AG09309 (cell line): ENCODE results near the gene DPM1.

Experiments used
- DNase-seq: peaks from one replicate; pipeline ENCODE4 v3.0.0-alpha.2; 2010; ENCODE audit warnings: low read depth
- H3K4me3 ChIP-seq: 2 replicates; pipeline ENCODE4 v1.5.1; 2011; ENCODE audit warnings: mild to moderate bottlenecking, low read depth, low read length, moderate library complexity; ENCODE audit not compliant: control insufficient read depth
- CTCF ChIP-seq: IDR thresholded peaks from 2 replicates; pipeline ENCODE4 v1.5.1; 2011; ENCODE audit warnings: mild to moderate bottlenecking, low read depth, low read length, inconsistent platforms; ENCODE audit not compliant: insufficient read depth, control insufficient read depth; ENCODE audit errors: missing control alignments

DPM1 gene

DNA sequence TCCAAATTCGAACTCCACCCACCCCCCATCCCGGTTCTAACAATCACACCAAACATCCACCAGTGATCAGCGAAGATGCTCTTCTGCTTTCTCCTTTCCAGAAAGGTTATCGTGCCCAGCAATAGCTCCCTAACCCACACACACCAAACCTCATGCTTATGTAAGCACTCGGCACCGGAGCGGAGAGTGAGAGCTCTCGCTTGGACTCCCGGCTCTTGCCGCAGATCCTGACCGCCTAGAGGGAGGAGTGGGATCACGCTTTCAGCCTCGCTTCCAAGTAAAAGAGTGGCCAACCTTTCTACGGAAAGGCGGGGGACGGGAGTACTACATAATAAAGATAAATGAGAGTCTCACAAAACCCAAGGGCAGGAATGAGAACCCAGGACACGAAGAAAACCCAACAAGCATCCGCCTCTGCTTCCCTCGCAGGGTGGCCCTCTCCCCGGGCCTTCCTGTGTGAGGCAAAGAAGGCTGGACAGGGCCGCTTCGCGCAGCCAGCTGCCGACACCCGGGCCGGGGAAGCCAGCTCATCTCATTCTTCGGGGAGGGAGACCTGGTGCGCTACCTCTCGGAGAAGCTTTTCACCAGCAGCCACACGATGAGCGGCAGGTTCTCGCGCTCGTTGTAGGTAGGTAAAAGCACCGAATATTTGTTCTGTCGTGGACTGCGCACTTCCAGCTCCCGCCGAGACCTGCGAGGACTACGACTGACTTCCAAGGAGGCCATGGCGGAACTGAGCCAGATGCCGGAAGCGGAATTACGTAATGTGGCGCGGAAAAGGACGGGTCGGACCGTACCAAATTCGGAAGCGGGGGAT is at the start of gene DPM1:
DPM1 (minus strand) TSS at position 735 of the 817 bp plus-strand sequence; CDS start at position 726, 9 bp downstream.
- H3K4me3 ChIP-seq = peak within 1 kb of the TSS; percentile 89
- no peak for DNase-seq
- TF ChIP-seq CTCF = no peak

DNA sequence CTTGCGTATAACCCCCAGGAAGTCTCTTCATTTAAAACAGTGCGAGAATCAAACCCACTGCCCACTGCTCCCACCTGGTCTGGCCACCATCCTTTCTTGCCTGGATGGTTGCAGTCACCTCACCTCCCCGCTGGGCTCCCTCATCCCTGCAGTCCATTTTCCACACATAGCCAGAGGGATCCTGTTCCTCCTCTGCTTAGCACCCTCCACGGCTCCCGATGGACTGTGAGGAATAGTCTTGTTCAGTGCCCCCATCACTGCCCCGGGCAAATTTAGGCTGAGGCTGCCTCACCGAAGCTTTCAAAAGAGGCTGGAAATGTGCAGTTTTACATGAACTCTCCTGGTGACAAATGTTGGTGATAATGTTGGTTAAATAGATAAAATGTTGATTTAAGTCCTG is 46.9 kb upstream of the DPM1 start:
- TF ChIP-seq CTCF = no peak
- no peak overlapping the region for H3K4me3 ChIP-seq
- DNase-seq = no peak

DNA sequence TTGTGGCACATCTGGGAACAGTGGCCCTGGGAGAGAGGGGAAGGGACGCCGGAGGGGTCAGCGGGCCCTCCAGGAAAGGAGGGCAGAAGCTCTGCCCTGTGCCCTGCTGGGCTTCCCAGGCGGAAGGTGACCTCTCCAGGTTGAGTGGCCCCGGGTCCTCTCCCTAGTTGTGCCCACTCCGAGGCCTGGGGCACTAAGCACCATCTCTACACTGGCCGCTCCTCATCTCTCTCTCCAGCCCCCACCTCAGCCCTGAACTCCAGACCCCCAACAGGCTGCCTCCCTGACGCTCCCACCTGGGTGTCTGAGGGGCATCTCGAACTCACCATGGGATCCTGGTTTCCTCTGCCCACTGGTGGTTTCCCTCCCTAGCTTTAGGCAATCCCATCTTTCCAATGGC is 46.4 kb upstream of the DPM1 start:
- no peak overlapping the region for H3K4me3 ChIP-seq
- DNase-seq = no peak
- no peak for TF ChIP-seq CTCF

GRCh38 chr20:51004305-51004727 is 46.0 kb upstream of the DPM1 start:
- TF ChIP-seq CTCF = no peak
- H3K4me3 ChIP-seq = no peak overlapping the region
- no peak for DNase-seq

DNA sequence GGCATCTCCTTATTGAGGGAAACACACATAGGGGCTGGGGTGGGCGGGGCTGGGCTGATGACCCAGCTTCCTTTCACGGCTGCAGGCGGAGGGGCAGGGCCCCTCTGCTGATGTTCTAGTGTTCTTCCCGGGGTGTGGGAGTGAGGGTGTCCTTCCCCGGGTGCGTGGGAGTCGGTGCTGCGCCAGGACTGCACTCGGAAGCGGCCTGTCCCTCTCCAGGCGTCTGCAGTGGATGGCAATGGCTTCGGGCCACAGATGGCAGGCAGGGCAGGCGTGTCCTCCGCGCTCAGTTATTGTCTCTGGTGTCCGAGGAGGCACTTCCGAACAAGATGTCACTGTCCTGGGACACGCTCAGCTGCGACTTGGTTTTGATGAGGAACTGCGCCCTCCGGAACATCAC is 45.4 kb upstream of the DPM1 start:
- no peak for TF ChIP-seq CTCF
- no peak for DNase-seq
- H3K4me3 ChIP-seq = no peak overlapping the region

GRCh38 chr20:51002633-51003032 is 44.3 kb upstream of the DPM1 start:
- no peak for TF ChIP-seq CTCF
- DNase-seq = no peak

More at GRCh38 chr20:51002633-51003032, 44.3 kb upstream of the DPM1 start:
- H3K4me3 ChIP-seq = no peak overlapping the region
